ENCODE data around the gene ABCC3. TPM values are rescaled to one million over a fixed set of nuclear protein-coding genes. Genes with fewer than 3 reads are reported as not detected.

Gene ABCC3
- total RNA-seq, 1 donor, result 18.1 TPM

GRCh38 chr17:50641357-50641756, 6.7 kb downstream of the ABCC3 start:
- Histone ChIP-seq H3K4me3 (ENCODE audit: low read length) (no peak overlapping the region), H3K9me3 (ENCODE audit: low read depth, low read length) (no peaks in the 10 kb centered on the region)

GRCh38 chr17:50642071-50642721, 7.5 kb downstream of the ABCC3 start:
- H3K4me1 ChIP-seq (ENCODE audit: insufficient read depth, low read length), result peaks cover 31% of the 10 kb centered on the region
- no peak overlapping the region for H3K4me3 ChIP-seq (ENCODE audit: low read length)
- H3K9me3 ChIP-seq (ENCODE audit: low read depth, low read length), result no peaks in the 10 kb centered on the region
- H3K27me3 ChIP-seq (ENCODE audit: insufficient read depth, low read length), result peaks cover 3% of the 10 kb centered on the region

More at GRCh38 chr17:50641357-50641756, 6.7 kb downstream of the ABCC3 start:
- H3K4me1 ChIP-seq (ENCODE audit: insufficient read depth, low read length), result peaks cover 31% of the 10 kb centered on the region
- H3K27me3 ChIP-seq (ENCODE audit: insufficient read depth, low read length), result peaks cover 10% of the 10 kb centered on the region

DNA sequence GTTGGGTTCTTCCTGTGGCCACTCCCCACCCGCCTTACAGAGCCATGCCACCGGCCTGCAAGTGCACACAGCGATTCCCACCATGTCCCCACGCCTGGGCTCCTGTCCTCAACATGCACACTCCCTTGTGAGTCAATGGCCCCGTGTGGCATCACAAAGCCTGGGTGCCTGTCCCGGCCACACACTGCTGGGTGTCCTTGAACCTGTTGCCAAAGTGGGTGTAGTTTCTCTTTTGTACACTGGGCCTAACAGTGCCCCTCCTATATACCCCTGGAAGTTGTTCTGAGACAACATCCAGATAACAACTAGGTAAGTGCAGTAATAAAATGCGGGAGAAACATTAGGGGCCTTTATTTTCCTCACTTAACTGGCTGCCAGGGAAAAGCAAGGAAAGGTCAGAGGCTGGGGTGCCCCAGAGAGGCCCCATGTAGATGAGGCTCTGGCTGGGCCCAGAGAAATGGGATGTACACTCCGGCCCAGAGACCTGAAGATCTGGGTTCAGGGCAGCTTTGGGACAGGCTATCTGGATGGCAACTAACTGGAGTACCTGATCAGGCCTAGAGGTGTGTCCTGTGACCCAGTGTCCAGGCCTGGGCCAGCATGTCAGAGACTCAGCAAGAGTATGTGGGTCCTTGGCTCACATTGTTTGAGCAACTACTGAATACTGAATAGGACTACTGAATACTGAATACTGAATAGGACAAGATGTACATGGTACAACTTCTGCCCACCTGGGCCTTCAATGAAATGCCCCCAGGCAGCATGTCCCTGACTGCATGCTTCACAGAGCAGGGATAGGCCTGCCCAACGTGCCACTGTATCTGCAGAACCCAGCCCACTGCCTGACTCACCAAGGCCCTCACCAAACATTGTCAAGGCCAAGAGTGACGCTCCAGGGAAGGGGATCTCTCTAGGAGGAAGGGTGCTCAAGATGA, 8.3 kb downstream of the ABCC3 start:
- Histone ChIP-seq H3K4me1 (ENCODE audit: insufficient read depth, low read length) (peaks cover 31% of the 10 kb centered on the region), H3K4me3 (ENCODE audit: low read length) (no peak overlapping the region), H3K27me3 (ENCODE audit: insufficient read depth, low read length) (peaks cover 3% of the 10 kb centered on the region), H3K9me3 (ENCODE audit: low read depth, low read length) (no peaks in the 10 kb centered on the region)

- Histone ChIP-seq H3K27me3 (ENCODE audit: insufficient read depth, low read length) (no peaks in the 10 kb centered on the region), H3K4me3 (ENCODE audit: low read length) (no peak overlapping the region), H3K4me1 (ENCODE audit: insufficient read depth, low read length) (peaks cover 5% of the 10 kb centered on the region), H3K9me3 (ENCODE audit: low read depth, low read length) (no peaks in the 10 kb centered on the region)
These were observed 11.3 kb downstream of the ABCC3 start for GRCh38 chr17:50645748-50646682.

DNA sequence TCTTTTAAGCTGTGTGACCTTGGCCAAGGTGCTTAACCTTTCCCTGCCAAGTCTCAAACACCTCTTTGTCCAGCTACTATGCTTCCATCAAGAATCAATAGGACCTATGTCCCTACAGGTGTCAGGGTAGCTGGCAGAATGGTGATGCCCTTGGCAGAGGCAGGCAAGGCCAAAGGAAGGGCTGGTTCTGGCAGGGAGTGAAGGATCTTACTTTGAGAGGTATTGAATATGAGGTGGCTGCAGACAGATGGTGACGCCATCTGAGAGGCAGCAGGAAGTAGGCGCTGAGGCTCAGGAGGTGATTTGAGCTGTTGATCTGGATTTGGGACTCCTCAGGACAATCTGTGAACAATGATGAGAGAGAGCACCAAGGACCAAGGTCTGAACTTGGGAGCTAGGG, 12.5 kb downstream of the ABCC3 start:
- H3K4me1 ChIP-seq (ENCODE audit: insufficient read depth, low read length), result no peaks in the 10 kb centered on the region
- no peaks in the 10 kb centered on the region for H3K9me3 ChIP-seq (ENCODE audit: low read depth, low read length)
- H3K4me3 ChIP-seq (ENCODE audit: low read length), result no peak overlapping the region
- H3K27me3 ChIP-seq (ENCODE audit: insufficient read depth, low read length), result no peaks in the 10 kb centered on the region

DNA sequence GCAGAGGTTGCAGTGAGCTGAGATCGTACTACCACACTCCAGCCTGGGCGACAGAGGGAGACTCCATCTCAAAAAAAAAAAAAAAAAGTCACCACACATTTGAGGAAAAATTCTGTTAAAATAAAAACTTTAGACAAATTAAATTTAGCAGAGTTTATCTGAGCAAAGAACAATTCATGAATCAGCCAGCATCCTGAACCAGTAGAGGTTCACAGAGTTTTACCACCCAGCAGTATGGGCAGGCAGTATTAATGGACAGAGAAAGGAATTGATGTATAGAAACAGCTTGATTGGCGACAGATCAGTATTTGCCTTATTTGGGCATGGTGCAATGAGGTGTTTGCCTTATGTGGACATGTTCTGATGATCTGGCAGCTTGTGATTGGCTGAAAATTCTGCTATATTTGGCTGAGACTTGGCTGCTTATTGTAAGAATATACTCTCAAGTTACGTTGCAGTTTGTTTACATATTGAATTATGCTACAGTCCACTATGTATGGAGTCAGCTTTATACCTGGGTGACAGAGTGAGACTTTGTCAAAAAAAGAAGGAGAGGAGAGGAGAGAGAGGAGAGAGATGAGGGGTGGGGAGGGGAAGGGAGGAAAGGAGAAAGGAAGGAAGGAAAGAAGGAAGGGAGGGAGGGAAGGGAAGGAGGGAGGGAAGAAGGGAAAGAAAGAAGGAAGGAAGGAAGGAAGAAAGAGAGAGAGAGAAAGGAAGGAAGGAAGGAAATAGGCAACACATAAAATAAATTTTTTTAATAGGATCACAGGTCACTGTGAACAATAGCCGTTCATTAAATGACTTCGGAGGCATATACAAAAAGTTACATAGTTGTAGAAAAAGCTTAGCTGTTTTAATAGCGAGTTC, 14.6 kb downstream of the ABCC3 start:
- Histone ChIP-seq H3K4me1 (ENCODE audit: insufficient read depth, low read length) (no peaks in the 10 kb centered on the region), H3K4me3 (ENCODE audit: low read length) (no peak overlapping the region), H3K27me3 (ENCODE audit: insufficient read depth, low read length) (no peaks in the 10 kb centered on the region), H3K9me3 (ENCODE audit: low read depth, low read length) (peaks cover 6% of the 10 kb centered on the region)

DNA sequence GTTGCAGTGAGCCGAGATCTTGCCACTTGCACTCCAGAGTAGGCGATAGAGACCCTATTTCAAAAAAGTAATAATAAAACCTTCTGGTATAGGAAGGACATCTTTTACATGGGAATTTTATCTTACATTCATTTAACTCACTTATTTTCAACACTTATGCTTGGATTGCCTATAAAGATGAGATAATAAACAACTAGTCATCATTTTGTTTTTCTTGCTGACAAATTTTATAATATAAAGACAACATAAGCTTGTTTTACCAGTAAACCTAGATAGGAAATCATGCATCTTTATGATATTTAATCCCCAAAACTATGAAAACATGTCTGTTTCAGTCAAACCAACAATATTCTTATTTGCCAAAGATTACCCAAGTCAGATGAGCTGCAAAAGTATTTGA, 17.0 kb downstream of the ABCC3 start:
- Histone ChIP-seq H3K4me3 (ENCODE audit: low read length) (no peak overlapping the region), H3K9me3 (ENCODE audit: low read depth, low read length) (peaks cover 6% of the 10 kb centered on the region), H3K4me1 (ENCODE audit: insufficient read depth, low read length) (no peaks in the 10 kb centered on the region), H3K27me3 (ENCODE audit: insufficient read depth, low read length) (no peaks in the 10 kb centered on the region)

DNA sequence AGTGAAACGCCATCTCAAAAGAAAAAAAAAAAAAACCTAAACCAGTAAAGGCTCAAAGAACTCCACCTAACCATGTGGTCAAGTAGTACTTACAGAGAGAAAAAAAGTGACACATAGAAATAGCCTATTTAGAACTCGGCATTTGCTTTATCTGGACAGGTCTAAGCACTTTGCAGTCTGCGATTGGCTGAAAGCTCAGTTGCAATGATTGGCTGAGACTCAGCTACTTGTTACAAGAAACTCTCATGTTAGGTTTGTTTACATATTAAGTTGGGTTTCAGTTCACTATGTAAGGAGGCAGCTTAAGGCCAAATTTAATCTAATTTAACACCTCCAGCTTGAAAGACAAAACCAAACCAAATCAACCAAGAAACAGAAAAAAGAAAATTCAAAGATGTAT, 19.1 kb downstream of the ABCC3 start:
- no peaks in the 10 kb centered on the region for H3K27me3 ChIP-seq (ENCODE audit: insufficient read depth, low read length)

DNA sequence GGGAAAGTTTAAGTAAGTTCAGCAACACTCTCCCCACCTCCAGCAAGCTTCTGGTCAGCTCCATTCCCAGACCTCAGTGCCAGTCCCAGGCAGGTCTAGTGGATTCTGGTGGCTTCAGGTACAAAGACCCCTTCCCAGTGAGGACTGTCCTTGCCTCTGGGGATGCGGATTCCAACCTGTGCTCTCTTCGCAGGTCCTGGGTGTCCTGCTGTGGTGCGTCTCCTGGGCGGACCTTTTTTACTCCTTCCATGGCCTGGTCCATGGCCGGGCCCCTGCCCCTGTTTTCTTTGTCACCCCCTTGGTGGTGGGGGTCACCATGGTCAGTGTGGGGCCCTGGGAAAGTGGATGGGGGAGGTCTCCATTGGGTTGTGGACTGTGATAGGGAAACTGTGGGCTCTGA, 21.8 kb downstream of the ABCC3 start:
- Histone ChIP-seq H3K4me1 (ENCODE audit: insufficient read depth, low read length) (peaks cover 18% of the 10 kb centered on the region), H3K9me3 (ENCODE audit: low read depth, low read length) (peaks cover 6% of the 10 kb centered on the region), H3K4me3 (ENCODE audit: low read length) (no peak overlapping the region), H3K27me3 (ENCODE audit: insufficient read depth, low read length) (no peaks in the 10 kb centered on the region)

More for the DNA sequence above, 19.1 kb downstream of the ABCC3 start:
- Histone ChIP-seq H3K9me3 (ENCODE audit: low read depth, low read length) (peaks cover 6% of the 10 kb centered on the region), H3K4me1 (ENCODE audit: insufficient read depth, low read length) (no peaks in the 10 kb centered on the region), H3K4me3 (ENCODE audit: low read length) (no peak overlapping the region)

DNA sequence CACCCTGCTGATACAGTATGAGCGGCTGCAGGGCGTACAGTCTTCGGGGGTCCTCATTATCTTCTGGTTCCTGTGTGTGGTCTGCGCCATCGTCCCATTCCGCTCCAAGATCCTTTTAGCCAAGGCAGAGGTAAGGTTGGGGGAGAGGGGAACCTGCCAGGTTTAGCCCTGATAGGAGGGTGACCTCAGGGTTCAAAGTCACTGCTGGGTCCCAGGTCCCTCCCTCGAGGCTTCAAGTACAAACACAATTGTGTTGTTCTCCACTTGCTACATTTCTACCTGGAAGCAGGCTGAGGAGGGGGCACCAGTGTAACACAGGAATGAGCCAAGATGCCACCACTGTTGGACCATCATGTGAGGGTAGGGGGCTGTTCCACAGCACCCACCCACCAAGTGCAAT, 22.4 kb downstream of the ABCC3 start:
- Histone ChIP-seq H3K4me3 (ENCODE audit: low read length) (no peak overlapping the region), H3K27me3 (ENCODE audit: insufficient read depth, low read length) (no peaks in the 10 kb centered on the region), H3K4me1 (ENCODE audit: insufficient read depth, low read length) (peaks cover 23% of the 10 kb centered on the region), H3K9me3 (ENCODE audit: low read depth, low read length) (peaks cover 6% of the 10 kb centered on the region)

DNA sequence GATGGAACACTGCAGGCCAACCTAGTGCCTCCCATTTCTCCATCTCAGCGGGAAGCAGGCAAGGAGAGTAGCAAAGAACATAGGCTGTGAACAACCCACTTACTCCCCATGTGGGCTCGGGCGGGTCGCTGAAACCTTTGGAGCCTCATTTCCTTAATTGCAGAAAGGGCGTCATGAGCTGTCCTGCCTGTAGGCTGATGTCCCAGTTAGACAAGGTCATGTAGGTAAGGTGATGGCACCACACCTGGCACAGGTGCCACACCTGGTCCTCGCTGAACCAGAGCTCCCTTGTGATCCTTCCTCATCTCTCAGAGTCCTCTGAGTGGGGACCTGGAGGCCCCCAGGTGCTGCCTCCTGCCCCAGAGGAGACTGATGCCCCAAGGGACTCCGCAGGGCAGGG, 22.9 kb downstream of the ABCC3 start:
- Histone ChIP-seq H3K4me1 (ENCODE audit: insufficient read depth, low read length) (peaks cover 29% of the 10 kb centered on the region), H3K9me3 (ENCODE audit: low read depth, low read length) (peaks cover 2% of the 10 kb centered on the region), H3K27me3 (ENCODE audit: insufficient read depth, low read length) (no peaks in the 10 kb centered on the region), H3K4me3 (ENCODE audit: low read length) (no peak overlapping the region)

GRCh38 chr17:50658616-50659015, 23.9 kb downstream of the ABCC3 start:
- H3K4me3 ChIP-seq (ENCODE audit: low read length), result no peak overlapping the region
- no peaks in the 10 kb centered on the region for H3K27me3 ChIP-seq (ENCODE audit: insufficient read depth, low read length)
- peaks cover 30% of the 10 kb centered on the region for H3K4me1 ChIP-seq (ENCODE audit: insufficient read depth, low read length)
- H3K9me3 ChIP-seq (ENCODE audit: low read depth, low read length), result no peaks in the 10 kb centered on the region

DNA sequence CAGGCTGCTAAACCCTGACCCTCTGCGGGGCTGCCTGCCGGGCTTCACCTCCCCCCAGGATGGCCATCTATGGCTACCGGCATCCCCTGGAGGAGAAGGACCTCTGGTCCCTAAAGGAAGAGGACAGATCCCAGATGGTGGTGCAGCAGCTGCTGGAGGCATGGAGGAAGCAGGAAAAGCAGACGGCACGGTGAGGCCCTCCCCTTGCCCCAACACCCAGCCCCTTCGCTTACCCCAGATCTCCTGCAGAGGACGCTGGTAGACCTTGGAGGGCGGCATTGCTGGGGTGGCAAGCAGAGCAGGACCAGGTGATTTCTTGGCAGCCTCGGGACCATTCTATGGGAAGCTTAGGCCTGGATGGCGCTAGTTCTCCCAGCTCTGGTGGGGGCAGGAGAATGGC, 24.5 kb downstream of the ABCC3 start:
- no peak overlapping the region for H3K4me3 ChIP-seq (ENCODE audit: low read length)
- H3K4me1 ChIP-seq (ENCODE audit: insufficient read depth, low read length), result peaks cover 30% of the 10 kb centered on the region
- no peaks in the 10 kb centered on the region for H3K9me3 ChIP-seq (ENCODE audit: low read depth, low read length)
- no peaks in the 10 kb centered on the region for H3K27me3 ChIP-seq (ENCODE audit: insufficient read depth, low read length)
